Esophagus squamous epithelium (tissue), 5 donors: ENCODE data around the gene SVIP. TPM values are rescaled to one million over a fixed set of nuclear protein-coding genes. Genes with fewer than 3 reads are reported as not detected.

ENCODE experiments used
- DNase-seq: peaks from one replicate; lab custom pipeline; 2025; lab: John Stamatoyannopoulos, UW
- H3K27ac ChIP-seq, 4 donors: fragments of 200-600 bp; sonication (generic); one replicate each; pipeline ENCODE4 v1.5.1; 2016 to 2019; ENCODE audit warnings: mild to moderate bottlenecking in 1 of 4
- H3K27me3 ChIP-seq, 4 donors: fragments of 200-600 bp; sonication (generic); 1 replicate in 3 of 4; 2 replicates in 1 of 4; pipeline versions ENCODE4 v1.5.1 to v1.6.0; 2017 to 2021; ENCODE audit warnings: antibody characterized with exemption in 1 of 4
- H3K36me3 ChIP-seq, 3 donors: fragments of 200-600 bp; sonication (generic); one replicate each; pipeline ENCODE4 v1.5.1; 2016 to 2019
- H3K4me1 ChIP-seq, 3 donors: fragments of 200-600 bp; sonication (generic); one replicate each; pipeline ENCODE4 v1.5.1; 2017 to 2019
- H3K4me3 ChIP-seq, 4 donors: fragments of 200-600 bp; sonication (generic); 1 replicate in 3 of 4; 2 replicates in 1 of 4; pipeline ENCODE4 v1.5.1; 2016 to 2019; ENCODE audit warnings: mild to moderate bottlenecking in 2 of 4, moderate library complexity in 1 of 4
- H3K9me3 ChIP-seq, 3 donors: fragments of 200-600 bp; sonication (generic); one replicate each; pipeline ENCODE4 v1.5.1; 2016 to 2019
- POLR2A ChIP-seq, 4 donors: fragments of 450-650 bp; IDR thresholded peaks; one replicate each; pipeline ENCODE4 v1.6.1; 2017; ENCODE audit warnings: antibody characterized with exemption in 4 of 4, mild to moderate bottlenecking in 4 of 4, moderate library complexity in 3 of 4
- WGBS, 2 donors: methylation state at CpG; one replicate each; pipeline ENCODE4 v1.1.5; 2018; 5-methylcytosine and 5-hydroxymethylcytosine counted together
- intact Hi-C: fragments of 100-400 bp; cut with DNase I; formaldehyde crosslinking; loops from one replicate; pipeline ENCODE4 v1.15.0; 2022
- total RNA-seq, 4 donors: library from RNA; depleted of rRNA; stranded (reverse); fragments of >200 nt; gene quantifications; one replicate each; pipeline ENCODE4 v1.1.0, GENCODE V29; 2016
- TF ChIP-seq, protein P1 (sequence below), 6 experiments: fragments of 450-650 bp in 4 of 6; fragments of 200-600 bp in 2 of 6; sonication (generic) in 2 of 6; IDR thresholded peaks; one replicate each; pipeline ENCODE4 v1.5.1; 2016 to 2019; ENCODE audit warnings: antibody characterized with exemption in 6 of 6, mild to moderate bottlenecking in 4 of 6, moderate library complexity in 4 of 6
- donor health status: DM: yes; HTN: yes; CAD: no.

The SVIP gene
- total RNA-seq, 4 donors from 2014 or later, result 6.1 to 11.3 (median 8.0) TPM

DNA sequence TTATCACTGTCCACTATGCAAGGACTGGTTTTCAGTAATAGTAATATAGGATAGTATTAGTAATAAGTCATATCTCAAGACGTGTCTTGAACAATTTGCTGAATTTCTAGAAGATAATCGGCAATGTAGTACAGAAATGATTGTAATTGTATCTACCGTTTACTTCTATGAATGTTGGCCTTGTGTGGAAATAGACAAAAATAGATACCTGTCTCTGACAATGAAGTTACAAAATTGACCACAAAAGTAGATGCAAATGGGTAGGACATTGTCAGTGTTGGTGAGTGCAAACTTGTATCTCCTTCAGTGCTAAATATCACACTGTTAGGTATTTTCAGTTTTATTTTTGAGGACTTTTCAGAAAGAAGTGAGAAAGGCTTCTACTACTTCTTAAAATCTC lies 43.1 kb downstream of the SVIP start:
- no peak for DNase-seq
- intact Hi-C loops, result no loop called here
- 71 to 81% methylated on average over 3 of the region's 3 CpGs for WGBS, 2 donors

DNA sequence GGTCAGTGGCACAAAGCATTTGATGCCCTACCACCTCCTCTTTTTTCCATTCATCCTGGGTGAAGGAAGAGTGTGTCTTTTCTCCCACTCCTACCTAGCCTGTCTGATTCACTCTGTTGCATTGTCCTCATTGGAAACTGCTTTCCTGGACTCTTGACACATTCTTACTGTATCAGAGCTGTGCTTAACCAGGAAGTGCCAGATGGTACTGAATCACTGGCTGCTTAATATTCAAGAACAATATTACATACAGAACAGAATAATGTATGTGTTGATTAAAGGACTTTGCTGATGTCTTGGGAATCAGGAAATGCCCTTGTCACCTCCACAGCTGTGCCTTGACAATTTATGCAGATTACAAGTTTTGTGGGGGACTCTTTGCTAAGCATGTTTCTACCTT lies 44.4 kb downstream of the SVIP start:
- H3K4me3 ChIP-seq, result no peak overlapping the region
- no peak for DNase-seq
- TF ChIP-seq, protein P1, sequence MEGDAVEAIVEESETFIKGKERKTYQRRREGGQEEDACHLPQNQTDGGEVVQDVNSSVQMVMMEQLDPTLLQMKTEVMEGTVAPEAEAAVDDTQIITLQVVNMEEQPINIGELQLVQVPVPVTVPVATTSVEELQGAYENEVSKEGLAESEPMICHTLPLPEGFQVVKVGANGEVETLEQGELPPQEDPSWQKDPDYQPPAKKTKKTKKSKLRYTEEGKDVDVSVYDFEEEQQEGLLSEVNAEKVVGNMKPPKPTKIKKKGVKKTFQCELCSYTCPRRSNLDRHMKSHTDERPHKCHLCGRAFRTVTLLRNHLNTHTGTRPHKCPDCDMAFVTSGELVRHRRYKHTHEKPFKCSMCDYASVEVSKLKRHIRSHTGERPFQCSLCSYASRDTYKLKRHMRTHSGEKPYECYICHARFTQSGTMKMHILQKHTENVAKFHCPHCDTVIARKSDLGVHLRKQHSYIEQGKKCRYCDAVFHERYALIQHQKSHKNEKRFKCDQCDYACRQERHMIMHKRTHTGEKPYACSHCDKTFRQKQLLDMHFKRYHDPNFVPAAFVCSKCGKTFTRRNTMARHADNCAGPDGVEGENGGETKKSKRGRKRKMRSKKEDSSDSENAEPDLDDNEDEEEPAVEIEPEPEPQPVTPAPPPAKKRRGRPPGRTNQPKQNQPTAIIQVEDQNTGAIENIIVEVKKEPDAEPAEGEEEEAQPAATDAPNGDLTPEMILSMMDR (IDR thresholded peaks at IDR 0.05), result no peak
- intact Hi-C loops, result no loop called here
- no peaks in the 10 kb centered on the region for H3K27me3 ChIP-seq
- H3K4me1 ChIP-seq, result no peaks in the 10 kb centered on the region
- no peaks in the 10 kb centered on the region for H3K36me3 ChIP-seq
- H3K9me3 ChIP-seq, result no peaks in the 10 kb centered on the region
- no peak overlapping the region for H3K27ac ChIP-seq

More for the DNA sequence above, 43.1 kb downstream of the SVIP start:
- Histone ChIP-seq H3K36me3 (no peaks in the 10 kb centered on the region), H3K27me3 (no peaks in the 10 kb centered on the region), H3K4me1 (no peaks in the 10 kb centered on the region), H3K4me3 (no peak overlapping the region), H3K9me3 (no peaks in the 10 kb centered on the region), H3K27ac (no peak overlapping the region)
- TF ChIP-seq, protein P1 (IDR thresholded peaks at IDR 0.05), result no peak
- no peak for TF ChIP-seq POLR2A (IDR thresholded peaks at IDR 0.05)

DNA sequence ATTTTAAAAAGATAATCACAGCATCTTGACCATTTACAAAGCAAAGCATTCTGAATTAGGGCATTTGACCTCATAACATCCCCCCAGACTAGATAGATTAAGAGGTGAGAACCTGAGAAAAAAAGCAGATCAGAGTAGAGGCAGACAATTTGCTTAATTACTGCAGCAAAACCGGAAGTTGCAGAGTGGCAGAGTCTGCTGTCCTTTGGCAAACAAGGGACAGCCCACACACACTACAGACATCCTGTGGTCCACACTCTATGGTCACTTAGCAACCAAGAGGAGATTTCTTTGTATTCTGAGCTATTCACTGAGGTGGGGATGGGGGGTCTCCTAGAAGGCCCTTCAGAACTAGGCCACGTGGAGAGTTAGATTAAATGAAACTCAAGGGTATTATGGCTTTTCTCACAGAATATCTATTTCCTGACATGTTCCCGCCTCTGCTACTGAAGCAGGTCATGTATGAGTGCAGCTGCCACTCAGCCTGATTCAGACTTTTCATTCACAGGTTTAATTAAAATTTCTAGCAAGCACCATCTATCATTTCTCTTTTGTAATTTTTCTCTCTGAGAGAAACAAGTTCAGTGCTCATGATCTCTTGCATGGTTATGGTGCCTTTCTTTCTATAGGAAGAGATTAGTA lies 48.5 kb downstream of the SVIP start:
- Histone ChIP-seq H3K27ac (no peak overlapping the region), H3K27me3 (no peaks in the 10 kb centered on the region), H3K36me3 (no peaks in the 10 kb centered on the region), H3K4me1 (no peaks in the 10 kb centered on the region), H3K4me3 (no peak overlapping the region), H3K9me3 (no peaks in the 10 kb centered on the region)
- WGBS, 2 donors, result 33 to 42% methylated on average over 3 of the region's 3 CpGs
- no peak for DNase-seq
- TF ChIP-seq, protein P1 (IDR thresholded peaks at IDR 0.05), result no peak
- TF ChIP-seq POLR2A (IDR thresholded peaks at IDR 0.05), result no peak
- intact Hi-C loops, result loop anchor here (5.0 kb wide), 1 partner anchor 444 kb away; the partner anchor contains the start of gene SLC17A6

DNA sequence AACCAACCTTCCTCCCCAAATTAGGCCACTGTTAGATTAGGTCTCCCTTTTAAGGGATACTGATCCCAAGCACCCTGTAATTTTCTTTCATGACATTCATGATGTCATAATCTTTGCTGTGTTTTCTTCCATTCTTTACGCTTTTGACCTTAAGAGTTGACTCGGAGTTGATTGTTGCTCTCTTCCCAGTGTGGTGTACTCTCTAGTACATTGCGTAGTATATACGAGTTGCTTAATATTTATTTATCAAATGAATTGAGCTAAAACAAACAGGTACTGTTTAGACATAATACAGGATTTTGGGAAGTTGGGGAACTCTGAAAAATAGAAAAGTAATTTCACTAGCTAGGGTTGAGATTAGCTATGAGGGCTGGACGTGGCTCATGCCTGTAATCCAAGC lies 49.8 kb downstream of the SVIP start:
- WGBS, 2 donors, result 74 to 75% methylated on average over 5 of the region's 5 CpGs
- intact Hi-C loops, result loop anchor here (5.0 kb wide), 1 partner anchor 443 kb away; the partner anchor contains the start of gene SLC17A6

DNA sequence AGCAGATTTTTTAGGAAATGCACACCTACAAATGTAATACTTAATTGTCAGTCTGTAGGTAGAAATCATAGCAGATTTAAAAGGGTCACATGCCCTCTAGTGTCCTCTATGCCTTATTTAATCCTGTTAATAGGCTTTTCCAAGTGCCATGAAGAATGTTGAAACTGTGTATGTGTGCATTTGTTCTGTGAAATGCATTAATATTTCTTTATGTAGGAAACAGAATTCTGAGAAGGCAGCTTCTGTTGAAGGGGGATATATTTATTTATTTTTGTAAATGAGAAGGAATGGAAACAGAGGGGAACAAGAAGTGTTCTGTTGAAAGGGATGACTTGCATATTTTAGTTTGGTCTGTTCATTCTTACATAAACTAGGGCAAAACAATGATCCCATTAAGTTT lies 51.0 kb downstream of the SVIP start:
- H3K36me3 ChIP-seq, result no peaks in the 10 kb centered on the region
- no peak for TF ChIP-seq POLR2A (IDR thresholded peaks at IDR 0.05)
- TF ChIP-seq, protein P1 (IDR thresholded peaks at IDR 0.05), result no peak
- H3K9me3 ChIP-seq, result no peaks in the 10 kb centered on the region
- H3K27ac ChIP-seq, result no peak overlapping the region
- H3K4me1 ChIP-seq, result no peaks in the 10 kb centered on the region
- no peak overlapping the region for H3K4me3 ChIP-seq
- H3K27me3 ChIP-seq, result no peaks in the 10 kb centered on the region
- intact Hi-C loops, result no loop called here
- DNase-seq, result no peak

More for the DNA sequence above, 49.8 kb downstream of the SVIP start:
- Histone ChIP-seq H3K4me3 (no peak overlapping the region), H3K4me1 (no peaks in the 10 kb centered on the region), H3K36me3 (no peaks in the 10 kb centered on the region), H3K27me3 (no peaks in the 10 kb centered on the region), H3K27ac (no peak overlapping the region), H3K9me3 (no peaks in the 10 kb centered on the region)
- DNase-seq, result no peak
- no peak for TF ChIP-seq POLR2A (IDR thresholded peaks at IDR 0.05)
- TF ChIP-seq, protein P1 (IDR thresholded peaks at IDR 0.05), result no peak
